RKO (cell line): Measurements from ENCODE around the gene MAP3K4.
A peak's percentile ranks its signal among the peaks of the same experiment; 100 is the strongest.

ENCODE experiments used
- DNase-seq: peaks from one replicate; pipeline ENCODE4 v3.0.0-alpha.2; 2016; ENCODE audit warnings: low spot score

The MAP3K4 gene

GRCh38 chr6:161125591-161125990 is 134.0 kb downstream of the MAP3K4 start:
- DNase-seq, result no peak

GRCh38 chr6:161127071-161127740 is 135.6 kb downstream of the MAP3K4 start:
- no peak for DNase-seq

- DNase-seq, result no peak
Observed at GRCh38 chr6:161128230-161128629, 136.7 kb downstream of the MAP3K4 start.

- DNase-seq, result peak; percentile 81
Observed at GRCh38 chr6:161128680-161129196, 137.2 kb downstream of the MAP3K4 start.

- DNase-seq, result no peak
Observed at GRCh38 chr6:161130541-161130940, 139.0 kb downstream of the MAP3K4 start.

- no peak for DNase-seq
Observed at GRCh38 chr6:161130967-161131766, 139.6 kb downstream of the MAP3K4 start.

- no peak for DNase-seq
Observed at GRCh38 chr6:161132384-161132783, 140.8 kb downstream of the MAP3K4 start.

GRCh38 chr6:161133963-161134362 is 142.4 kb downstream of the MAP3K4 start:
- DNase-seq, result no peak

GRCh38 chr6:161134550-161135298 is 143.2 kb downstream of the MAP3K4 start:
- DNase-seq, result no peak

- peak; percentile 1 for DNase-seq
Observed at GRCh38 chr6:161135695-161136591, 144.4 kb downstream of the MAP3K4 start.

- DNase-seq, result no peak
Observed at GRCh38 chr6:161136655-161137054, 145.1 kb downstream of the MAP3K4 start.

GRCh38 chr6:161137320-161137719 is 145.8 kb downstream of the MAP3K4 start:
- no peak for DNase-seq

GRCh38 chr6:161137839-161138542 is 146.4 kb downstream of the MAP3K4 start:
- DNase-seq, result peak; percentile 10

GRCh38 chr6:161138543-161139303 is 147.2 kb downstream of the MAP3K4 start:
- DNase-seq, result no peak

- no peak for DNase-seq
Observed at GRCh38 chr6:161139304-161139765, 147.8 kb downstream of the MAP3K4 start.

GRCh38 chr6:161139766-161140553 is 148.4 kb downstream of the MAP3K4 start:
- DNase-seq, result peak; percentile 23

GRCh38 chr6:161140554-161140875 is 148.9 kb downstream of the MAP3K4 start:
- no peak for DNase-seq

- no peak for DNase-seq
Observed at GRCh38 chr6:161141173-161141572, 149.6 kb downstream of the MAP3K4 start.

- DNase-seq, result no peak
Observed at GRCh38 chr6:161142957-161143296, 151.4 kb downstream of the MAP3K4 start.
